Ramos (cell line): ENCODE data around the gene MPST.

Experiments used
- in situ Hi-C: fragments of 300-500 bp; cut with MboI; formaldehyde crosslinking; loops from one replicate; pipeline ENCODE4 v1.14.3; 2022; ENCODE audit warnings: low sequenced_read_pairs; ENCODE audit not compliant: unreplicated experiment

The MPST gene

GRCh38 chr22:37000676-37001534, 18.6 kb upstream of the MPST start:
- in situ Hi-C loops = no loop called here

DNA sequence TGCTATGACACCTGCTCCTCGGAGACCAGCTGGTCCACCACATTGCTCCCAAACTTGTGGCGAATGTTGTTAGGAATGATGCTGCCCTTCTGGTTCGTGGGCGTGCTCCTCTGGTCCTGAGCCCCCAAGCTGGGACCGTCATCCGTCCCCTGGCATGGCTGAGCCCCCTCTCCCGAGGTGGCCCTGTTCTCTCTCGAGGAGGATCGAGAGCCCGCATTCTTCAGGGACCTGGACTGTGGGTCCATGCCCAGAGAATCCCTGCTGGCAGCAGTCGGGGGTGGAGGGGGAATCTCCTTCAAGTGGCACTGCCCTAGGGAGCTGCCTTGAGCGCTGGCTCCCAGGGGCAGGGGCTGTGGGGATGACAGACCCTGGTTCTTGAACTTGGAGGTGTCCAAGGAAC, 17.7 kb upstream of the MPST start:
- in situ Hi-C loops = no loop called here

- in situ Hi-C loops = no loop called here
These were observed 16.9 kb upstream of the MPST start for GRCh38 chr22:37002633-37003032.

- in situ Hi-C loops = no loop called here
These were observed 11.9 kb upstream of the MPST start for GRCh38 chr22:37007651-37008050.

DNA sequence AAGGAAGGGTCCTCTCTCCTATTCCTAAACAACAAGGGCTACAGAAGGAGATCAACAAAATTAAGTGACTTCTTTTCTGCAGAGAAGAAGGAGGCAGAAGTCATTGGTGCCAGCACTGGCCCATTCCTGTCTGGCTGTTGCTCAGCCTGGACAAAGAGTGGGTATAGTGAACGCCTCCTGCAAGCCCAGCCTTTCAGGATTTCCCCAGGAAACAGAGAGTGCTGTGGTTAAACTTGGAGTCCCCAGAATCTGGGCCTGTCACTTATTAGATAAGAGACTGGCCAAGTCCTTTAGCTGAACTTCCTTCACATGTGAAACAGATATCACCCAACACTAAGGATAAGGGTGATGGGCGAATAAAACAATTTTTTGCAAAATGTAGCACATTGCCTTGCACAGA, 11.2 kb upstream of the MPST start:
- in situ Hi-C loops = no loop called here

DNA sequence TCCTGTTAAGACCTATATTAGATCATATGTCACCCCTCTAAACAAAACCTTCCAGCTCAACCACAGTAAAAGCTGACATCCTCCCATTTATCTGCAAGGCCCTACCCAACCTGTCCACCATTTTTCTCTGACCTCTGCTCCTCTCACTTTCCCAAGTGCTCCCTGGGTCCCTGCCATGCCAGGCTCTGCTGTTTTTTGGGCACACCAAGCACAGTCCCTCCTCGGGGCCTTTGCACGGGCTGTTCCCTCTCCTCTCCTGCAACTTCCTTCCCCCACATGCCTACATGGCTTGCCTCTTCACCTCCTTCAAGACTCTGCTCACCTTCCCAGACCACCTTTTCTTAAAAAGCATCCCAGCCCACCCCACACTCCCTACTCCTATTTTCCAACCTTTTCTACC, 10.1 kb upstream of the MPST start:
- in situ Hi-C loops = no loop called here

DNA sequence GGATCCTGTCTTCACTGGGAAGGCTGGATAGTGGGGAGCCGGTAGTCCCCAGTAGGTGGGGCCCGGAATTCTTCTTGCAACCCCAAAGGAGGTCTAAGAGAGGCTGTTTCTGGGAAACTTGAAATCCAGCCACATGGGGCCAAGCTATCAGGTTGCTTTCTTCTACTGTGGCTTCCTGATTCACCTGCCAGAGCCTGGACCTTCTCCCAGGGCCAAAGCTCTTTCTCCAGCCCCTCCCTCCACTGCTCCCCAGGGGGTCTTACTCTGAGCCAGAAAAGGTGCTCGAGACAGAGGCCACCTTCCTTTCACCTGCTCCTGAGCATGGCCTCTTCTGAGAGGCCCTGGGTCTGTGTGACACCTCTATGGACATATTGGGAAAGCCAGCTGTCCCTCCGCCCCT, 9.4 kb upstream of the MPST start:
- in situ Hi-C loops = no loop called here

DNA sequence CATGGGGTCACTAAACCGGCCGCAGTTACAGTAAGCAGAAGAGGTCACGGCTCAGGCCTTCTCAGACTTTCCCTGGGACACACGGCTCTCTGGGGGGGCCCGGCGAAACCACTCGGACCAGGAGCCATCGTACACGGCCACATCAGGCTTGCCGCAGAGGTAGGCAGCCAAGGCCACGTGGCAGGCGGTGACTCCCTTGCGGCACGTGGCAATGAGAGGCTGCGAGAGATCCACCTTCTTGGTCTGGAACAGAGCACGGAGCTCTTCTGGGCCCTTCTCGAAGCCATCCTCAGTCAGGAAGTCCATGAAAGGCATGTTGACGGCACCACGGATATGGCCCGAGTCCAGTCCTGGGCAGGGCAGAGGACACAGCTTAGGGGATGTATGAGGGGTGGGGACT, 8.6 kb upstream of the MPST start:
- in situ Hi-C loops = no loop called here

DNA sequence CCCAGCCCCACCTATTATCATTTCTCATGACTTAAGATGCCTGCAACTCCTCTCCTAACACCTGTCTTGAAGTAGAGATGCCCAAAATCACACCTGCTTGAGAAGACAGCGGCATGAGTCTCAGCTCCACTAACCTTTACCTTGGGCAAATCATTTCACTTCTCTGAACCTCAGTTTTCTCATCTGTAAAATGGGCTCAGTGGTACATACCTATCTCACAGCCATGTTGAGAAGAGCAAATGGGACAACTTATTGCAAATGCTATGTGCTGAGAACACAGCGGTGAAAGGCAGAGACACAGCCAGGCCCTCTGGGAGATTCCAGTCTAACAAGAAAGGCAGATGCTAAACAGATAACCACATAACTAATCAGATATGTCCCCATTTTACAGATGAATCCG, 8.1 kb upstream of the MPST start:
- in situ Hi-C loops = no loop called here

DNA sequence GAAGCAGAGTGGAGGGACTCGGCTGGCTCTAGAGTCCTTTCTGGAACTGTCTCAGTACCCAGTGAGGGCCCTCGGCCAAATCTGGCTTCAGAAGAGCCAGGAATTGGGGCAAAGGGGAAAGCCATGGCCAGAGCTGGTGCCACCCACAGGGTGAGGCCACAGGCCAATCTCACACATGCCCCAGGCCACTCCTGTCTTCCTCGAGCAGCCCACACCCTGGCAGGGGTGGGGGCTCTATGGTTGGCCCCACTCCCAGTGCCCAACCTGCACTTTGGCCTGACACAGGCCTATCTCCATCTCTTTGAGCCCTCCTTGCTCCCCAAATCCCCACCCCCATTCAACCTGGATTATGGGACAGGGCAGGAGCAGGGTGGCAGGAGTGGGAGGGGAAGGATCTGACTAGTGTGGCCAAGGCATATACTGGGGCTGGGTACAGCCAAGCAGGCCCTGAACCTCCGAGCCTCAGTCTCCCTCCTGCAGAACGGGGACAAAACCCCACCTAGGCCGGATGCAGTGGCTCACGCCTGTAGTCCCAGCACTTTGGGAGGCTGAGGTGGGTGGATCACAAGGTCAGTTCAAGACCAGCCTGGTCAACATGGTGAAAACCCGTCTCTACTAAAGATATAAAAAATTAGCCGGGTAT, 7.2 kb upstream of the MPST start:
- in situ Hi-C loops = no loop called here

DNA sequence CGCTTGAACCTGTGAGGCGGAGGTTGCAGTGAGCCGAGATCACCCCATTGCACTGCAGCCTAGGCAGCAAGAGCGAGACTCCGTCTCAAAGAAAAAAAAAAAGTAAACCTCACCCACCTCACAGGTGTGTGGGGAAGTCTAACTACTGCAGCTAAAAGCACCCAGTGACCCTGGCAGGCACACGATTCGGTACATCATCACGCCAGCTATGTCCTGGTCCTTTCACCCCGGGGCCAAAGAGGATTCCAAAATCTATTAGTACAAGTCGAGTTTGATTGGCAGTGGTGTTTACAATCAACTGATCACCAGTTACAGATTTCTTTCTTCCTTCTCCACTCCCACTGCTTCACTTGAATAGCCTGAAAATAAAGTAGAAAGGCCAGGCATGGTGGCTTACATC, 6.6 kb upstream of the MPST start:
- in situ Hi-C loops = no loop called here

GRCh38 chr22:37014415-37014806, 5.1 kb upstream of the MPST start:
- in situ Hi-C loops = no loop called here

- in situ Hi-C loops = no loop called here
These were observed 4.5 kb upstream of the MPST start for GRCh38 chr22:37014835-37015586.

- in situ Hi-C loops = no loop called here
These were observed 4.0 kb upstream of the MPST start for GRCh38 chr22:37015587-37015878.

- in situ Hi-C loops = no loop called here
These were observed 3.2 kb upstream of the MPST start for GRCh38 chr22:37016134-37016910.

- in situ Hi-C loops = no loop called here
These were observed 2.2 kb upstream of the MPST start for GRCh38 chr22:37017356-37017755.

GRCh38 chr22:37018086-37018814, 1.3 kb upstream of the MPST start:
- in situ Hi-C loops = no loop called here

GRCh38 chr22:37018815-37019308, 680 bp upstream of the MPST start:
- in situ Hi-C loops = no loop called here

GRCh38 chr22:37020192-37020479, 594 bp downstream of the MPST start:
- in situ Hi-C loops = no loop called here

GRCh38 chr22:37021041-37021440, 1.5 kb downstream of the MPST start:
- in situ Hi-C loops = no loop called here
